ENCODE measurements around the gene ATXN10.
"Not testable (repeated sequence)": the region's sequence is repeated elsewhere in the genome, so short reads cannot be mapped to it uniquely, and the experiment has no call there.

The ATXN10 gene

DNA sequence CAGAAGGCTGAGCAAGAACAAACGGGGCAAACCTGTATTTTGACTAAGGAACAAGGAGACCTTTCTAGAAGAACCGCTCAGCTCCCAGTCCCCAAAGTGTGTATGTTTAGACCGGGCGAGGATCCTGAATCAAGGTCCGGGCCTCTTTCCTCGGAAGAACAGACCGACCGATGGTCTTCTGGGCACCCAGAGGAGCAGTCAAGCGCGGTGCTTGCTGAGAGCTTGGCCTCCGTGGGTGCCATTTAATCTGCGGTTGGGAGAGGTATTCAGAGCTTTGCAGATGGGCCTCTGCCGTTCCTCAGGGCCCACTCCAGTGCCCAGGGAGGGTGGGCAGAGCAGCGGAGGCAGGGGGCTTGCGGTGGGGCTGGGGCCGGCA is 26.5 kb upstream of the ATXN10 start:
- DNase-seq: no peak

DNA sequence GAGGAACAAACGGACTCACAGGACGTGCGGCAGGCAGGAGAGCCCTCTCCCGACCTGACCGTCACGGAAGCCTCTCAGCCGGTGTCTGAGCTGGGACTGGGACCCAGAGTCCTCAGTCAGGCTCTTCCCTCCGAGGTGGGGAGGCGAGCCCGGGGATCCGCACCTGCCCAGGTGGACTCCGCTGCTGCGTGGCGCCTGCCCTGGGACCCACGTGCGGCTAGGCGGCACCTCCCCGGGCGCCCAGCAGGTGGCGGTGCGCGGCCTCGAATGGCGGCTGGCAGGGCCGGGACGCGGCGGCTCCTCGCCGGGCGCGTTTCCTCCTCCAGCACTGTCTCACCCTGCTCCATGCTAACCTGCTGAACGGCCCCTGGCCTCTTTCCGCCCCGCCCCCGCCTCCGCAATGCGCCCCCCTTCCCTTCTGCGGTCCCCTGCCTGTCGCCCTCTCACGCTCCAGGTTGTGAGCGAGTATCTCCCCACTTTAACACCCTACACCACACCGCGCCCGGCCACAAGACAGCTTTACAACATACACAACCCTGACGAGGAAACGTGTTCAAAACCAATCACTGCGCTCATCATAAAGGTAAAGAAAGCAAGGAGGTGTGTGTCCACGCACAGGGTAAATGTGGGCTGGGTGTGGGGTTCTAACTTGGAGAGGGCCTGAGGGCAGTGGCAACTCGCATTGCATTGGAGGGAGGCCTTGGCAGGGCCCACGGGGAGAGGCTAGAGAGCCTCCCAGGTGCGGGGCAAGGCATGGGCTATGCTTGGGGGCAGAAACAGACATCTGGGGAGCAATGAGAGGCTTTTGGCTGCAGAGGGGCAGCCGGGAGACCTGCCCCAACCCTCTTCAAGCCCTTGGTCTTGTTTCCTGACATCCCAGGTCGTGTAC is 25.9 kb upstream of the ATXN10 start:
- peak; percentile 79 to 84 for DNase-seq

DNA sequence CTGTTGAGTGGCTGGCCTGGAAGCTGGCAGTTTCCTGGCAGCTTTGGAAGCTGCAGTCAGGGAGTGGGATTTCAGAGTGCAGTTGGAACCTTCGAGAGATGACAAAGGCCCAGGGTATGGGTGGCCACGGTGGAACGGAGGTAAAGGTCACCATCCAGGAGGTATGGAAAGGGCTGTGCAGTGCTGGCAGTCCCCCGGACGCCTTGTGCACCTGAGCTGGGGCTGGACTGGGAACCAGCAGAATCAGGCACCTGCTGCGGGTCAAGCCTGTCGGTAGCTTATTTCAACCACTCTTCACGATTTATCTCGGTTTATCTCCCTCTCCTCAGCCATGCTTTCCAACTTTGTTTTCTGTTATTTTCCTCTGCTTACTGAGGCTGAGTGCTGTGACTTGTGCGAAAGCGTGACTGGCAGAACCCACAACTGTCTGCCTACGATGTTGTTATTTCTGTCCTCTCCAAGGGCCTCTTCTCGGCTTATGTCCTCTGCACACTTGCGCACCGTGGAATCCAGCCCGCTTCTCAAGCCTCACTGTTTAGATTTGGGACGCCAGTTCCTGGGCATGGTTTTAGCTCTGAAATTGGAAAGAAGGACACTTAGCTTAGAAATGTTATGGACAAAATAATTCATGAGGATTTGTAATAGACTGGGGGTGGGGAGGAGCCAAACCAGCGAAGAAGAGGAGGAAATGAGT is 24.0 kb upstream of the ATXN10 start:
- no peak for DNase-seq

DNA sequence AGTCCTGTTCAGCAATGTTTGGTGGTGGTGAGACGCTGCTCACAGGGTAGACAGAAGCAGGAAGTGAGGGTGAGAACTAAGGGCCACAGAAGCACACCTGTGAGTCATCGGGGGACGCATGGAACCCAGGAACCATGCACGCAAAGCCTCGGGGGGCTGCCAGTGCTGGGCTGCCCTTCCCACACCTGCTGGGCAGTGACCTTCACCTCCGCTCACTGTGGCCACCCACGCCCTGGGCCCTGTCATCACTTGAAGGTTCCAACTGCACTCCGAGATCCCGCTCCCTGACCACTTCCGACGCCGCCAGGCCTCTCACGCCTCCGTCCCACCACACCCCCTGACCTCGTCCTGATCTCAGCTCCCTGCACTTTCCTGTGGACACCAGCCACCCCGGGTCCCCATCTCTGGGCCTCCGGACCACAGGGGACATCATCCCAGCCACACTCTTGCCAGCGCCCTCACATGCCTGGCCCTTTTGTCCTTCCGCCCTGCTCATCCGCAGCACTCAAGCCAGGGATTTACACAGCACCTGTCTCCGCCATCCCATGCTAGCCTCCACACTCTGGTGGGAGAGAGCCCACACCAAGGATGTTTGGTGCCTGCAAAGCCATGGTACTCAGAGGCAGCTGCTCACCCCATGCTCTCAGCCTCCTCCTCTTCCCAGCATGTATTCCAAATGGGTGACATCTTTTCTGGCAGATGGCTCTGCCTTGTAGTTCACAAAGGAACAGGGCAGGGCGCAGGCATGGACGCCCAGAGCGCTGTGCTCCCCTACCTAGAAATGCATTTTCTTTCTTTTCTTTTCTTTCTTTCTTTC is 23.1 kb upstream of the ATXN10 start:
- no peak for DNase-seq

DNA sequence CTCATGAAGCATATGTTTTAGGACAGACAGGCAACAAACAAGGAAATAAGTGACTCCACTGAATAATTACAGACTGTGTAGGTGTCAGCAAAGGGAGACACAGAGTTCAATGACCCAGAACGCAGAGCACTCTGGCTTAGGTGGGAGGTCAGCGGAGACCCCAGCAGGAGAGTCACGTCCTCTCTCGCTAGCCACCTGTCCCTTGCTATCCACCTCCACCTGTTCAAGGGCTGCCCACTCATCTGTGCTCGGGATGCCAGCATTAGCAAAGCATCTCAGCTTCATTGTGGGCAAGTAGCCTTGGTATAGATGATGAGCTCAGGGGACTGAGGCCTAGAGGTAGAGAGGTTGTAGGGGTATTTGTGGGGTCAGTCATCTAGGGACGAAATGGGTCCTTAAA is 21.8 kb upstream of the ATXN10 start:
- DNase-seq: no peak

DNA sequence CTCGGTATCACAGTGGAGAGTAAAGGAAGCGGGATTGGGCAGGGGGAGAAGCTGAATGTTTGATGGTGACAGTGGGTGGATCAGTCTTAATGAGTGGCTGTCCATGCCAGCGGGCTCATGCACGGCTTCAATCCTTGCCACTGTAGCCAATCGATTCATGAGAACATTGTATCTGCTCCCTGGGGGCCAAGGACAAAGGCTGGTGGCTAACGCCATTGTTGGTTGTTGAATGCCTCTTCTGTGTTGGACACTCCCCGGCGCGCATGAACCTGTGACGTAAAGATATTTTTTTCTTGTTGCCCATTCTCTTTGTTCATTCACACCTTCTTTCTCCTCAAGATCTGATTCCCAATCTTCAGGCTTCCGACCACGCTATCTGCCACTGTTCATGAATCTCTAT is 20.9 kb upstream of the ATXN10 start:
- no peak for DNase-seq

DNA sequence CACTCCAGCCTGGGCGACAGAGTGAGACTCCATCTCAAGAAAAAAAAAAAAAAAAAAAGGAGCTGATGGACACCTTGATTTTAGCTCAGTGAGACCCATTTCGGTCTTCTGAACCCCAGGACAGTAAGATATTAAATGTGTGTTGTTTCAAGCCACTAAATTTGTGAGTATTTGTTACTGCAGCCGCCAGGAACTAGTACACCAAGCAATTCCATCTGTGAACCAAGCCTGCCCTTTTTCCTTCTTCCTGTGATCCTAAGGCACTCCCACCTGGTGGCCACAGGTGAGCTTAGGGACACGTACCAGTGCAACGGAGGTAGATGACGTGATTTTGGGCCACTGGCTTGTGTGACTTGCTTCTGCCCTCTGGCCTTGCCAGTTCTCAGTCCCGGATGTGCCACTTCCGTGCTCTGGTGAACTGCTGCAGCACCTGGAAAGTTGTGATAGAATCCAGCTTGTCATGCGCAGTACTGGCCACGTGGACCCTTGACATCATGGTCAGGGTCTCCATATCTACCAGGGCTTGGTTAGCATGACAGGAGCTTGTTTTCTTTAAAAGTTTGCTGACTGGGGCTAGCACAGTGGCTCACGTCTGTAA is 19.6 kb upstream of the ATXN10 start:
- DNase-seq: no peak

DNA sequence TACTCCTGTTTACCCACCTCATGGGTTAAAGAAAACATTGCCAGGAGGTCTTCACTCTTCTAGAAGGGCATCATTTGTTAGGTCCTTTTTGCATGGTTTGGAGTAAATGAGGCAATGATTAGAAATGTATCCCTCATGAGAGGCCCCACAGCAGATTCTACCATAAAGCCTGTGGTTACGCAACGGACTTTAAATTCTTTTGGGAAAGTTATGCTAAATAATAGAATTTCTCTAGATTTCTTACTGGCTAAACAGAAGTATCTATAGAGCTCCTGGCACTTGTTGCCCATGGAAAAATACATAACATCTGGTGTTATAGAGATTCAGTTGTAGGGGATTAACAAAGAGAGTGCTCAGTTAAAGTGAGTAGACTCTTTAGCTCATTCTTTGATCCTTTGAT is 15.1 kb upstream of the ATXN10 start:
- DNase-seq: no peak

DNA sequence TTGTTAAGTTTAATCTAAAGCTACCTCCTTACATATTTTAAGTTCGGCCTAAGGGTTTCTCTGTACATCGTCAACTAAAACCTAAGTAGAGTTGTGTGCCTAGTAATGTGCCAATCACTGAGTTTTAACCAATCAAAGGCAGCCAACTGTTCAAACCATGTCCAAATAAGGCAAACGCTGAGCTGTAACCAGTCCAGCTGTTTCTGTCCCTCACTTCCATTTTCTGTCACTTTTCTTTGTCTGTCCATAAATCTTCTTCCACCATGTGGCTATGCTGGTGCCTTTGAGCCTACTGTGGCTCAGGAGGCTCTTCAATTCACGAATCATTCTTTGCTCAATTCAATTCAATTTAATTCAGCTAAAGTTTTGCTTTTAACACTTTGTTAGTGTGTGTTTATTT is 13.9 kb upstream of the ATXN10 start:
- DNase-seq: no peak

DNA sequence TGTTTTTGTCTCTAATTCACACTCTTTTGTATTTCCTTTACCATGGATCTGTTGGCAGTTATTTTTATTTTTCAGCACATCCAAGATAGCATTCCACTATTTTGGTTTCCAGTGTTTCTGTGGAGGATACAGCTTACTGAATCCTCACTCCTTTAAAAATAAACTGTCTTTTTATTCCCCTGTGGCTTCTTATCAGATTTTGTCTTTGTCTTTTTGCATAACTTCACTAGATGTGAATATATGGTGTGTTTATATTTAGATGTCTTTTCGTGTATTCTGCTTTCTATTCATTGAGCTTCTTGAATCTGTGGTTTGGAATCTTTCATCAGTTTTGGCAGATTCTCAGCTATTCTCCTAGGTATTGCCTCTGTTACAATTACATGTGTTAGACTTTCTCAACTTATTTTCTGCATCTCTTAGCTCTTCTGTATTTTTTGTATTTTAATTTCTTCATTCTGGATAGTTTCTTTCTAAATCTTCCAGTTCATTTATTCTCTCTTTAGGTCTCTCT is 7.4 kb upstream of the ATXN10 start:
- DNase-seq: no peak

DNA sequence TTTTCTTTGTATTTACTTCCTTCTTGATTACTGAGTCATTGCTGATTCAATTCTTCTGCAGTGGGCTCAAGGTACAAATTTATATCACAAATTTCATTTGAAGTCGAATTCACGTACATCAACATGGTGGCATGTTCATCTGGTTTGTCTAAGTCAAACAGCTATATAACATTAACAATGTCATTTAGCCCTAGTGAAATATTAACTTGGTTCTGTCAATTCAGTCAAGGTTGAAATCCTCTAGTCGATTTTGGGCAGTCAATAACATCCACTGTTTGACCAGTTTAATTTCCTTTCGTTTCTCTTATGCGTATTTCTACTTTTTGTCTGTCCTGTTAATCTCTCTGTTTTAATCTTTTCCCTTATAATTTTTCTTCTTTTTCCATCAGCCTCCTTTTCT is 4.1 kb upstream of the ATXN10 start:
- DNase-seq: no peak

DNA sequence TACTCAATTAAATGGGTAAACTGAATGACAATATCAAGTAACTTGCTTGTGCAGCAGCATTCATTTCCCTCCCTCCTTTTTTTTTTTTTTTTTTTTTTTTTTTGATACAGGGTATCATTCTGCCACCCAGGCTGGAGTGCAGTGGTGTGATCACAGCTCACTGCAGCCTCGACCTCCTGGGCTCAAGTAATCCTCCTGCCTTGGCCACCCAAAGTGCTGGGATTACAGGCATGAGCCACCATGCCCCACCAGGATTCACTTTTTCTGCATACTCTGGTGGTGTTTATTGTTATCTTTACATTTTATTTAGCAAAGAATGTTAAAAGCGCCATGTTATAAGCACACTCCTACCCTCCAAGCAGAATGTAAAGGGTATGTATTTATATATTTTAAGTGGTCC is 1.3 kb upstream of the ATXN10 start:
- not testable (repeated sequence) for DNase-seq

DNA sequence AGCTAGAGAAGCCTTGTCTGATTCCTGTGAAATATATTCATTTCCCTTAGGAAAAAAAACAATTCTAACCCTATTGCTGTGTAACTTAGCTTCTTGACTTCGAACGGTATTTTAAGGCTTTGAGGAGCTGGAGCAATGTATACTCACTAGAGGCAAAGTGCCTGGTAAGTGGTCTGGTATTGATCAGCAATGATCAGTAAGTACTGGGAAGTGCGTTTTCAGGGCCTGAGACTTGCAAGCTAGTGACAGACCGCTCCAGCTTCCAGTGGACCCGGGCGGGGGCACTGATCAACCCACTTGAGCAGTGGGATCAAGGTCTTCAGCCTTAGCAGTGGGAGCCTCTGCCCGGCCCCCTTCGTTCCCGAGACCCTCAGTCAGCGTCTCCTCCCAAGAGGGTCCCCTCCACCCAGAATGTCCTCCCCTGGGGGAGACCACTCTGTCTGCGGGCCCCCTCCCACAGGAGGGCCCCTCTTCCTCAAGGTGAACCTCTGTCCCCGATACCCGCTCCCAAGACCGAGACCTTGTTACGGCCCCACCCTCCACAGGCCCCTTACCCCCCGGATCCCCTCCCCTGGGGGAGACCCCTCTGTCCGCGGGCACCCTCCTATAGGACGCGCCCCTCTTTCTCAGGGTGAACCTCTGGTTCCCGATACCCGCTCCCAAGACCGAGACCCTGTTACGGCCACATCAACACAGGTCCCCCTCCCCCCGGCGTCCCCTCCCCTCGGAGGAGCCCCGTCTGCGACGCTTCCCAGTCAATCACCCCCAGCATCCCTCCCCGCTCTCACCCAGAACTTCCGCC is 452 bp upstream of the ATXN10 start:
- no peak for DNase-seq

DNA sequence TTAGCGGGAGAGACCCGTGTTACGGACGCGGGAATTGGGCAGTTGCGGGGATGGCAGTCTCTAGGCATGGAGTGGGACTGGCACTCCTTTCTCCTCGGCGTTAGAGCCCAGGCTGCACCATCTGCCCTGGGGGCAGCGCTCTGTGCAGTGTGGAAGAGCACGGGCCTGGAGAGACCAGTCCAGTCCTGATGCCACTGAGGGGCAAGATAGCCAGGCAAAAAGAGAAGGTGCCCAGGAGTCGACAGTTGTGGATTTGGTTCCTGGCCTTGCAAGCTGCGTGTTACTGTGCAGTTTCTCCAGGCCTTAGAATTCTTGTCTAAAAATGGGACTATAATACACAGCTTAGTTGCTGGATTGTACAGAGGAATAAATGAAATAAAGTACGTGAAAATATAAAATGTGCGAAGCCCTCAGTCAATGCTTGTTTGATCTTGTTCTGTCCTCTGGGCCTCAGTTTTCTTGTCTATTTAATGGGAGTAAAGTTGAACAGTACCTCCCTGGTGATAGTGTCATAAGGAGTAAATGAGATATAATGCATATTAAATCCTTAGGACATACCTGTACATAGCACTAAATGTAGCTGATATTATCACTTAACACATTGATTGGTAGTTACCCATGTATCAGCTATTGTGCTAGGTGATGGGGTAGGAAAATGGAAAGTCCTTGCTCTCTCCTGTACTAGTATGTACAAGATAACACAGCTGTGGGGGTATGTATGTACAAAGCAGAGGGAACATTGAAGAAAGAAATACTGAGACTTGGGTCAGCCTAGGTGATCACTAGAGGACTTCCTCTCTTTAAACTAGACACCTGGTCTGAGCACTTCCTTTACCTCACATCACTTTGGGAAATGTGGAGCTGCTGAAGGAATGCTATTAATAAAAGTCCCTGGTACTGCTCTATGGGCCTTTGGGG is 1.2 kb downstream of the ATXN10 start:
- DNase-seq: no peak

DNA sequence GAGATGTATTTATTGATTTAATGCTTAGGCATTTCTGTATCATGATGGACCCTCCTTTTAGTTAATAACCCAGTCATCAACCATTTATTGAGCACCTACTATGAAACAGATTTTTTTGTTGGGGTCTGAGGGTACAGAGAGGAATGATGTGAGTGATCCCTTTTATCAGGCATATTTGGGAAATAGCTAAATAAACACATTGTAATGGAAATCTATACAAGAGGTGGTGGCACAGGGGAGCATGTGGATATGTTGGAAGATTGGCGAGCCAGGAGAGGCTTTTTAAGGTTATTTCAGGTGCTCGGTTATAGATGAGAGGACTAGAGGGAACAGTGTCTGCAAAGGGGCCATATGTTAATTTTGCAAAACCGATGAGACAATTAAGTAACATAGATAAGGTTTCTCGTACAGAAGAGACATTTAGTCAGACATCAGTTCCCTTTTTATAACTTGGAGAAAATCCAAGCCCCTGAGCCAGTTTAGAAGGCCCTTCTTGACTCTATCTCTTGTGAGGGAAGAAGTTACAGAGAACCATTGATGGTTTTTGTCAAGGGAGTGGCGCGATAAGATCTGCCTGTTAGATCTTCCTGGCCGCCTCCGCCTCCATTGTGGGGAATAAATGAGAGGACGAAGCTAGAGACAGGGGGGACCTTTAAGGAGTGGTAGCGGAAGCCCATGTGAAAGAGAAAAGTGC is 2.0 kb downstream of the ATXN10 start:
- no peak for DNase-seq

DNA sequence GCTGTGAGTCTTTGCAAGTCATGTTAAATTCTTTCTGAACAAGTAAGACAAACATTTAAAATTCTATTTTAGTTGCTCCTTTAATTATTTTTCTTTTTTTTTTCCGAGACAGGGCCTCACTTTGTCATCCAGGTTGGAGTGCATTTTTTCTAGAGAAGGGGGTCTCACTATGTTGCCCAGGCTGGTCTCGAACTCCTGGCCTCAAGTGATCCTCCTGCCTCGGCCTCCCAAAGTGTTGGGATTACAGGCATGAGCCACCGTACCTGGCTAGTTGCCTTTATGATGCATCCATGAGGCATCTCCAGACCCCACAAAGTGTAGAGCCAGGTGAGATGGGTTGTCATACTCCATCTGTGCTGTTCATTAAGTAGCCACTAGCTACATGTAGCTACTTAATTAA is 4.4 kb downstream of the ATXN10 start:
- DNase-seq: no peak

DNA sequence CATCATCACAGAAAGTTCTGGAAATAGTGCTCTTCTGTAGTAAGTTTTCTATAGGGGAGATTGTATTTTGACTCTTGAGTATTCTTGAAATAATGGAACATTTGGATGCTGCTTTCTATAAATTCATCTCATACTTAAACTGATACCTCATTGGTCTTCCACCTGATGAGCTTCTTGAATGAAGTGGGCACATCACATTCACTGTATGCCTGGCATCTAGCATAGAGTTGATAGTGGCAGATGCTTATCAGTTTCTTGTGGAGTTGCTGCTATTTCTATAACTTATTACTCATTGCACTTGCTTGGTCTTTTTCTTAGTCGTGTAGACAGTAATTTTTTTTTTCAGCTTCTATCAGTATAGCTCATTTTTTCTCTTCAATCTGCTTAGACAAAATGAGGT is 5.4 kb downstream of the ATXN10 start:
- DNase-seq: no peak

DNA sequence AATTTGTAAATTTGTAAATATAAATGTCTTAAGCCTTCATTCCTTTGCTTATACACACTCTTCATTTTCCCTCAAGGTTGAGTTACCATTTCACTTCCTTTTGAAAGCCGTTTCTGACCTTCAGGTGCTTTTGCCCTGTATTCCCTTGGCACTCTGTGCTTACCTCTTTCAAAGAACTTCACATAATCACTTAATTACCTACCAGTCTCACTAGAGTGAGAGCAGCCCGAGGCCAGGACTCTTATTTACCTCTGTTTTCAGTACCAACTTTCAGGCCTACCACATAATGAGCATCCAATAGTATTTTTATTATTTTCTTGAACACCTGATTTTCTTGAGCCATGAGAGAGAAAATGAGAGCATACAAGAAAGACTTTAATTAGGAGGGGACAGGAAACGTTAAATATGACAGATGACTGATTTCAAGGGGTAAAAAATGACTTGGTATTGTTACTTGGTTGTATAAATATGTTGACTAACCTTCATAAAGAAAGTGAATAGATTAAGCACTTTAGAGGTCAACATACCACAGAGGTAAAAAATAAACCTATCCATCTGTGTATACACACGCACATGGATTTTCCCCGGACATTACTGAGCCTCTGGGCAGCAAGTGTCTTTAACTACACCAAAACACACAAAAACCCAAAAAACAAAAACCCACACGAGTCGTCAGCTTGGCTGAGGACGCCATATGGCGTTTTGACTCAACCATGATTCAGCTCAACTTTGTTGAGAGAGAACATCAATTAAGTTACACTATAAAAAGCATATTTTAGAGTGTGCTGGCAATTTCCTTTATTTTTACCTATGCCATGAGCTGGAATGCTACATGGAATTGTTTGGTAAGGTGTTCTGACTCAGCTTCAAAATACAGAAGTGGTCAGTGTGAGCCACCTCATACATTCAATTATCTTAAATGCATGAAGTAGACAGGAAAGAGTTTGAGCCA is 7.6 kb downstream of the ATXN10 start:
- DNase-seq: no peak
